ENCODE data around the gene BSG. TPM values are rescaled to one million over a fixed set of nuclear protein-coding genes. Genes with fewer than 3 reads are reported as not detected.

BSG gene
- total RNA-seq, result 396 TPM
- long read RNA-seq, partial matches to known transcripts, result 34 of 671 reads
- long read RNA-seq, other reads (novel, unspliced or antisense), result 637 of 671 reads

- DNase-seq (ENCODE audit: low spot score), result peak; percentile 100
These were observed at the start of gene BSG for GRCh38 chr19:572140-572742. TSS of gene BSG (plus strand) at chr19:572596. CDS start at chr19:572635, 39 bp downstream.

- no peak for DNase-seq (ENCODE audit: low spot score)
These were observed 49.7 kb upstream of the BSG start for GRCh38 chr19:522726-523125.

DNA sequence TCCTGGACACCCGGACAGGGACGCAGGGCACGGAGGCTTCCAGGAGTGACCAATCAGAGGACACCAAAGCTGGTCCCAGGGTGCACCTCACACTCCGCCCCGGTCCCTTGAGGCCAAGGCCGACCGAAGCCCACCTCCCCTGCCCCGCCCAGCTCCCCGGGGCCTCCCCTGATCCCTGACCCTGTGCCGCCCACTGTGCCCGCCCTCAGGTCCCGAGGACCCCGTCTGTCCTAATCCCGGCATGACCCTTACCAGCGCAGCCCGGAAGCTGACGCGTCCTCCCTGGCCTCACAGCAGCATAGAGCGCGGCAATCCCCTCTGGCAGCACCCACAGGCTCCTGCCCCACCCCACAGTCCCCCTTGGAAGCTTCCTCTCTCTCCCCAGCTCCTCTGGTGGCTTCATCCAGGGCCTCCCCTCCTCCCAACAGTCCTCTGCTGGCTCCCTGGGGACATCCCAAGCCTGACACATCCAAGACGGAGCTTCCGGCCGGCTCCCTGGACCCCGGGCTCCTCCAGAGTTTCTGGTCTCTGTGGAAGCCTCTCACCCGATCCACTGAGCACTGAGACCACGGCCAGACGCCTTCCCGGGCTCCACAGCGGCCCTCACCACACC is 48.2 kb upstream of the BSG start:
- no peak for DNase-seq (ENCODE audit: low spot score)

DNA sequence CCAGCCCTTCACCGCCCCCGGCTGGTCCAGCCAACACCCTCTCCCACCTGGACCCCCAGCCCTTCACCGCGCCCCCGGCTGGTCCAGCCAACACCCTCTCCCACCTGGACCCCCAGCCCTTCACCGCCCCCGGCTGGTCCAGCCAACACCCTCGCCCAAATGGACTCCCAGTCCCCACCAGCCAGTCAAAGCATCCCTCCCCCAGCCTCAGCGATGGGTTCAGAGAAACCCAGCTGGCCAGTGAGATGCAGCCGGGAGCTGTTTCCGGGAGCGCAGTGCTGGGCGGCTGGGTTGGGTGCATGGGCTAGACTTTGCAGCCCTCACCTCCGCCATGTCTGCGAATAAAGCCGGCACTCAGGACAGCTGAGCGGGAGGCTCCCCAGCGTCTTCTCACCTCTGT is 47.4 kb upstream of the BSG start:
- no peak for DNase-seq (ENCODE audit: low spot score)

GRCh38 chr19:525857-526419 is 46.5 kb upstream of the BSG start:
- no peak for DNase-seq (ENCODE audit: low spot score)

- DNase-seq (ENCODE audit: low spot score), result no peak
These were observed 42.0 kb upstream of the BSG start for GRCh38 chr19:530134-531008.

- peak; percentile 96 for DNase-seq (ENCODE audit: low spot score)
These were observed 41.2 kb upstream of the BSG start for GRCh38 chr19:531009-531752.

- no peak for DNase-seq (ENCODE audit: low spot score)
These were observed 40.4 kb upstream of the BSG start, which contains the start of gene CDC34 for GRCh38 chr19:531753-532560. TSS of gene CDC34 (plus strand) at chr19:531760. CDS start at chr19:531932, 172 bp downstream.

- DNase-seq (ENCODE audit: low spot score), result no peak
These were observed 39.6 kb upstream of the BSG start for GRCh38 chr19:532561-533363.

- no peak for DNase-seq (ENCODE audit: low spot score)
These were observed 38.9 kb upstream of the BSG start for GRCh38 chr19:533364-534058.

- DNase-seq (ENCODE audit: low spot score), result no peak
These were observed 38.3 kb upstream of the BSG start for GRCh38 chr19:534088-534487.

DNA sequence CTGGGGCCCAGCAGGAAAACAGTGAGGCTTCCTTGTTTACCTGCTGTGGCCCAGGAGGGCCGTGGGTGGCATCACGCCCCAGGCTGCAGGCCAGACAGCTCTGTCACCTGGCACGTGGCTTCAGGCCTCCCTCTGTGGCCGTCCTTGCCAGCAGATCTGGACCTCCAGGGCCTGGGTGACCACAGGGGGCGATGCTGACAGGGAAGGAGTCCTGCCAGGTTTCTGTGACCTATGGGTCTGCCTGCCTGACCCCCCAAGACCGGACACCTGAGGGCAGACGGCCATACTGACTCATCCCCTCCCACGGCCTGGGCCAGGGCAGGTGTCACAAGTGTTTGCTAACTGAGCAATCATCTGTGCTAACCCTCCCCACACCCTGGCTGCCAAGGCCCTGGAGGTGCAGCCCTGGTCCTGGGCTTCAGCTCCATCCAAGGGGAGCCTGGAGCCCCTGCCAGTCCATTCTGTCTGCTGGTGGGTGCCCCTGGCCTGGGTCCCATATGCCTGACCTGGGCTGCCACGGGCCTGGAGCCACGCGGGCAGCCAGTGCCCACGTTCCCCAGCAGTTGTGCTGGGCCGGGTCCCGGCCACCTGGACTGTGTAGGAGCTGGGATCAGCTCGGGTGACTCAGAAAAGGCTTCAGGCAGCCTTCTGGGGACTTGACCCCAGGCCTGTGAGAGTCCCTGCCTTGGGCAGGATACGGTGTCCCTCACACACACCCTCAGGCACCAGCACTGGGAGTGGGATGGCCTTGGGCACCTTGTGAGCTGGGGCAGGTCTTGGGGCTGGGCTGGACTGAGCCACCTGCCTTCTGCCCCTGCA is 37.2 kb upstream of the BSG start:
- no peak for DNase-seq (ENCODE audit: low spot score)

DNA sequence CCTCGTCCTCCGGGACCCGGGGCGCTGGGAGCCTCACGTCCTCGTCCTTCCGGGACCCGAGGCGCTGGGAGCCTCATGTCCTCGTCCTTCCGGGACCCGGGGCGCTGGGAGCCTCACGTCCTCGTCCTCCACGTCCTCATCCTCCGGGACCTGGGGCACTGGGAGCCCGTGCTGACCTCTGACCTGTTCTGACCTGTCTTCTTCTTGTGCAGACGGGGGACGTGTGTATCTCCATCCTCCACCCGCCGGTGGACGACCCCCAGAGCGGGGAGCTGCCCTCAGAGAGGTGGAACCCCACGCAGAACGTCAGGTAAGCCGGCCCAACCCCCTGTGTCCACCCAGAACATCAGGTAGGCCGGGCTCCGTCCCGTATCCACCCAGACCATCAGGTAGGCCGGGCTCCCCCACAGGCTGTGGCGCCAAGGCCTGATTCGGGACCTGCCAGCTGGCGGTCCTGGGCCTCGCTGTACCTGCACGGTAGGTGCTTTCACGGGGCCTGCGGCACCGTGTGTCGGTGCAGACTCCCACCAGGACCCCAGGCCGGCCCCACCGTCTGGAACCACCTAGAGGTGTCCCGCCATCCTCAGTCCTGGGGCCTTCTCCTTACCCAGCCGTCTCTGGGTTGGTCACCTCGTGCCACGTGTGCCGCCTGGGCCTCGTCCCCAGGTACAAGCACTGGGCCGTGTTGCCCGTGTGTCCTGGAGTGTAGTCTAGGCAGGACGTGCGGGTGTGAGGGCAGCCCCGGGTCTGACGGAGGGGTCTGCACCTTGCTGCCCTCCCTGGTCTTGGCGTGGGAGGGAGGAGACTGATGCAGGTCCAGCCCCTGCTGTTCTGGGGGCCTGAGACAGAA is 36.1 kb upstream of the BSG start:
- DNase-seq (ENCODE audit: low spot score), result no peak

- no peak for DNase-seq (ENCODE audit: low spot score)
These were observed 35.5 kb upstream of the BSG start for GRCh38 chr19:536881-537404.

DNA sequence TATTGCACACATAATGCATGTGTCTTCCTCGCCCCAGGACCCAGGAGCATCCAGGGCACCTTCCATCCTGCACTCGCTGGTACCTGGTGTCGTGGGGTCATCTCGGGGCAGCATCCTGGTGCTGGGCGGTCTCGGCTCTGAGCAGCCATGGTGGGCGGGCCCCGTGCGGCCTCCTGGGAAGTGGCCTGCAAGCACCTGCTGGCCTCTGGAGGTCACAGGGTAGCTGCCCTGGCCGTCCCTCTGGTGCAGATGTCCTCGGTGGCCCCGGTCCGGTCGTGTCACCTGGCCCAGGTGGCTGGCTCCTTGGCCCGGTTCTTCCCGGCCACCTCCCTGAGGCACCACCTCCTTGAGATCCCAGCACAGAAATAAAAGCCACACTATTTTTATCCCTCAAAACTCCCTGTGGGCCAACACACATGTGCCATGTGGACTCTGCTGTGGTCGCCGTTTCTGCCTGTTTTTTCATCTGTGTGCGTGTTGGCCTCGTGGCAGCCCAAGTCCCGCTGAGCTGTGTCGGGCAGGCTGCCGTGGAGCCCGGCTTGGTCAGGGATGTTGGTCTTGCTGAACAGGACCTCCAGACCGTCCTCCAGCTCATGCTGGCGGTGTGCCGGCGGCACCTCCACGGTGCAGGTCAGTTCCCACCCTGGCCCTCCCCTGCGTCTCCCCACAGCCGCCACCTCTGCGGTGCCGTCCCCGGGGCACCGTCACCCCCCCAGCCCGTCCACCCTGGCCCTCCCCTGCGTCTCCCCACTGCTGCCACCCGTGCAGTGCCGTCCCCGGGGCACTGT is 33.6 kb upstream of the BSG start:
- DNase-seq (ENCODE audit: low spot score), result no peak

Measured in mesenteric fat pad (tissue), 1 donor.